Activated effector memory CD4-positive, alpha-beta T cell treated with anti-CD3 and anti-CD28 coated beads, Interleukin-2, amount 50 U/mL, for 16 hours (primary cell): ENCODE measurements around the gene SYCP2.

Experiments
- DNase-seq: peaks from one replicate; pipeline ENCODE4 v3.0.0-alpha.2; 2020

Gene SYCP2

GRCh38 chr20:59835057-59835447 is 98.4 kb downstream of the SYCP2 start:
- DNase-seq, result no peak

GRCh38 chr20:59832406-59833363 is 100.8 kb downstream of the SYCP2 start:
- no peak for DNase-seq

GRCh38 chr20:59831916-59832270 is 101.5 kb downstream of the SYCP2 start:
- no peak for DNase-seq

- DNase-seq, result no peak
Measured at GRCh38 chr20:59831024-59831915, 102.2 kb downstream of the SYCP2 start.

GRCh38 chr20:59830665-59831023 is 102.8 kb downstream of the SYCP2 start:
- DNase-seq, result no peak

GRCh38 chr20:59829786-59830664 is 103.4 kb downstream of the SYCP2 start:
- DNase-seq, result peak; percentile 51

GRCh38 chr20:59829054-59829785 is 104.2 kb downstream of the SYCP2 start:
- DNase-seq, result peak; percentile 28

- DNase-seq, result no peak
Measured at GRCh38 chr20:59828125-59829053, 105.0 kb downstream of the SYCP2 start.

GRCh38 chr20:59827138-59828056 is 106.0 kb downstream of the SYCP2 start:
- DNase-seq, result no peak

GRCh38 chr20:59825944-59826759 is 107.3 kb downstream of the SYCP2 start:
- no peak for DNase-seq

GRCh38 chr20:59825563-59825920 is 107.9 kb downstream of the SYCP2 start:
- DNase-seq, result no peak

- no peak for DNase-seq
Measured at GRCh38 chr20:59824711-59825562, 108.5 kb downstream of the SYCP2 start.

- no peak for DNase-seq
Measured at GRCh38 chr20:59823491-59824259, 109.8 kb downstream of the SYCP2 start.

GRCh38 chr20:59823030-59823423 is 110.4 kb downstream of the SYCP2 start:
- no peak for DNase-seq

- no peak for DNase-seq
Measured at GRCh38 chr20:59822291-59823029, 111.0 kb downstream of the SYCP2 start.

GRCh38 chr20:59821788-59822187 is 111.6 kb downstream of the SYCP2 start:
- DNase-seq, result no peak
